Muscle layer of colon (tissue), 2 donors: ENCODE measurements around the gene ITPKA.

Experiments
- H3K27ac ChIP-seq: one replicate; pipeline ENCODE4 v1.7.0; 2013; ENCODE audit warnings: low read depth, mild to moderate bottlenecking, low read length, moderate library complexity
- H3K27me3 ChIP-seq, 2 donors: one replicate each; pipeline ENCODE4 v1.7.0; 2013; ENCODE audit warnings: low read length in 2 of 2, mild to moderate bottlenecking in 2 of 2; ENCODE audit not compliant: insufficient read depth in 2 of 2, control insufficient read depth in 1 of 2
- H3K36me3 ChIP-seq: one replicate; pipeline ENCODE4 v1.7.0; 2013; ENCODE audit warnings: mild to moderate bottlenecking, low read length; ENCODE audit not compliant: insufficient read depth
- H3K4me1 ChIP-seq: one replicate; pipeline ENCODE4 v1.7.0; 2013; ENCODE audit warnings: mild to moderate bottlenecking, low read length; ENCODE audit not compliant: insufficient read depth
- H3K4me3 ChIP-seq, 2 donors: one replicate each; pipeline ENCODE4 v1.7.0; 2013; ENCODE audit warnings: low read length in 2 of 2, low read depth in 1 of 2, mild to moderate bottlenecking in 1 of 2, moderate library complexity in 1 of 2
- H3K9ac ChIP-seq: one replicate; pipeline ENCODE4 v1.7.0; 2013; ENCODE audit warnings: low read length
- H3K9me3 ChIP-seq: one replicate; pipeline ENCODE4 v1.7.0; 2013; ENCODE audit warnings: mild to moderate bottlenecking, low read length
- donor health status: abdominal sarcoma.
- donor health status: Adenocarcinoma of cecum.

The ITPKA gene

GRCh38 chr15:41492597-41493204 lies 973 bp upstream of the ITPKA start:
- Histone ChIP-seq H3K27ac (peak overlapping the region; percentile 26), H3K9me3 (no peaks in the 10 kb centered on the region), H3K27me3 (peaks cover 6 to 62% of the 10 kb centered on the region in 2 donors), H3K9ac (peak overlapping the region; percentile 9), H3K36me3 (no peaks in the 10 kb centered on the region), H3K4me1 (peaks cover 12% of the 10 kb centered on the region), H3K4me3 (peak overlapping the region; percentile 44 to 75)

- Histone ChIP-seq H3K9ac (no peak overlapping the region), H3K9me3 (no peaks in the 10 kb centered on the region), H3K4me1 (peaks cover 12% of the 10 kb centered on the region), H3K4me3 (peak overlapping the region in 1 of 2 donors; percentile 27), H3K36me3 (no peaks in the 10 kb centered on the region), H3K27me3 (peaks cover 6 to 52% of the 10 kb centered on the region in 2 donors), H3K27ac (no peak overlapping the region)
Observed at GRCh38 chr15:41493902-41494189, 172 bp downstream of the ITPKA start.

- Histone ChIP-seq H3K9ac (no peak overlapping the region), H3K4me3 (peak overlapping the region in 1 of 2 donors; percentile 27), H3K36me3 (no peaks in the 10 kb centered on the region), H3K27ac (no peak overlapping the region), H3K4me1 (peaks cover 12% of the 10 kb centered on the region), H3K9me3 (no peaks in the 10 kb centered on the region), H3K27me3 (peaks cover 6 to 48% of the 10 kb centered on the region in 2 donors)
Observed at GRCh38 chr15:41494190-41494921, 682 bp downstream of the ITPKA start.

GRCh38 chr15:41494922-41495735 lies 1.5 kb downstream of the ITPKA start:
- no peak overlapping the region for H3K9ac ChIP-seq
- H3K27ac ChIP-seq: no peak overlapping the region
- no peaks in the 10 kb centered on the region for H3K36me3 ChIP-seq
- peaks cover 12% of the 10 kb centered on the region for H3K4me1 ChIP-seq
- H3K9me3 ChIP-seq: no peaks in the 10 kb centered on the region
- H3K4me3 ChIP-seq: no peak overlapping the region
- peaks cover 6 to 45% of the 10 kb centered on the region in 2 donors for H3K27me3 ChIP-seq

- Histone ChIP-seq H3K9me3 (no peaks in the 10 kb centered on the region), H3K9ac (no peak overlapping the region), H3K4me3 (no peak overlapping the region), H3K27me3 (peaks cover 6 to 50% of the 10 kb centered on the region in 2 donors), H3K27ac (no peak overlapping the region), H3K36me3 (no peaks in the 10 kb centered on the region), H3K4me1 (peaks cover 12% of the 10 kb centered on the region)
Observed at GRCh38 chr15:41495736-41496599, 2.3 kb downstream of the ITPKA start.

- Histone ChIP-seq H3K9ac (no peak overlapping the region), H3K9me3 (no peaks in the 10 kb centered on the region), H3K27ac (no peak overlapping the region), H3K4me3 (no peak overlapping the region), H3K27me3 (peaks cover 8 to 51% of the 10 kb centered on the region in 2 donors), H3K4me1 (peaks cover 15% of the 10 kb centered on the region), H3K36me3 (no peaks in the 10 kb centered on the region)
Observed at GRCh38 chr15:41498657-41499056, 5.0 kb downstream of the ITPKA start.

- no peak overlapping the region for H3K9ac ChIP-seq
- no peak overlapping the region for H3K4me3 ChIP-seq
- H3K27me3 ChIP-seq: peaks cover 8 to 50% of the 10 kb centered on the region in 2 donors
- peaks cover 15% of the 10 kb centered on the region for H3K4me1 ChIP-seq
- H3K27ac ChIP-seq: no peak overlapping the region
- no peaks in the 10 kb centered on the region for H3K36me3 ChIP-seq
- H3K9me3 ChIP-seq: no peaks in the 10 kb centered on the region
Observed at GRCh38 chr15:41499109-41499851, 5.6 kb downstream of the ITPKA start.

GRCh38 chr15:41501191-41501917 lies 7.7 kb downstream of the ITPKA start:
- Histone ChIP-seq H3K4me1 (peaks cover 15% of the 10 kb centered on the region), H3K9ac (no peak overlapping the region), H3K27me3 (peaks cover 8 to 40% of the 10 kb centered on the region in 2 donors), H3K36me3 (no peaks in the 10 kb centered on the region), H3K9me3 (no peaks in the 10 kb centered on the region), H3K27ac (no peak overlapping the region), H3K4me3 (peak overlapping the region in 1 of 2 donors; percentile 24)

- Histone ChIP-seq H3K27ac (no peak overlapping the region), H3K36me3 (no peaks in the 10 kb centered on the region), H3K4me3 (peak overlapping the region in 1 of 2 donors; percentile 24), H3K9me3 (no peaks in the 10 kb centered on the region), H3K9ac (no peak overlapping the region), H3K4me1 (peaks cover 15% of the 10 kb centered on the region), H3K27me3 (peaks cover 8 to 40% of the 10 kb centered on the region in 2 donors)
Observed at GRCh38 chr15:41501931-41502794, 8.5 kb downstream of the ITPKA start.
